ENCODE data around the gene TET3.

DNA sequence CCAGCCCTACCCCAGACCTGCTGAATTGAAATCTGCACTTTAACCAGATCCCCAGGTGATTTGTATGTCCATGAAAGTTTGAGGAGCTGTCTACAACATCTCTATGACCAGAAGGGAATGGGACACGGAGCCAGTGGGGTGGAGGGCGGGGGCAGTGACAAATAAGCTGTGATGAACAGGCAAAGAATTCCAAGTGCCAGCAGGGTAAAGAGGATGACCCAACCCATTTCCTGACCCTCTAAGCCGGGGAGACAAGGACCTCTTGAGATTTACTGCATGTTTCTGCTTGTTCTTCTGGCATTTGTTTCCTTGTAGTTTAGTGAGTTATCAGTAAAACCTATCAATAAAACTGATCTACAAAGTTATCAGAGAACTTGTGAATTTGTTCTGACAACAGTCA lies 8.7 kb downstream of the TET3 start:
- TF ChIP-seq YY1 (IDR thresholded peaks at IDR 0.05; ENCODE audit: insufficient read depth, insufficient read length) (no peak), SUZ12 (IDR thresholded peaks at IDR 0.05; ENCODE audit: extremely low read depth, insufficient read depth, insufficient read length) (no peak), ZNF274 (IDR thresholded peaks at IDR 0.05; ENCODE audit: low read depth, low read length) (no peak)

Measured in NT2/D1 (cell line).